NOMO-1 treated with DMSO at 0.1 percent for 48 hours (cell line): ENCODE results near the gene CP.
"Not testable (repeated sequence)": the region's sequence is repeated elsewhere in the genome, so short reads cannot be mapped to it uniquely, and the experiment has no call there.

Experiments used
- DNase-seq: peaks from one replicate; lab custom pipeline; 2025; ENCODE audit not compliant: unreplicated experiment; lab: John Stamatoyannopoulos, UW

CP gene

GRCh38 chr3:149227591-149228268 lies 6.1 kb upstream of the CP start:
- DNase-seq = no peak

- DNase-seq = no peak
Observed at GRCh38 chr3:149226776-149227175, 5.1 kb upstream of the CP start.

- DNase-seq = peak; percentile 68
Observed at GRCh38 chr3:149224736-149225594, 3.3 kb upstream of the CP start.

- no peak for DNase-seq
Observed at GRCh38 chr3:149223461-149223820, 1.8 kb upstream of the CP start.

GRCh38 chr3:149219380-149220121 lies 2.1 kb downstream of the CP start:
- DNase-seq = not testable (repeated sequence)

- DNase-seq = no peak
Observed at GRCh38 chr3:149217347-149217746, 4.3 kb downstream of the CP start.

- DNase-seq = no peak
Observed at GRCh38 chr3:149216193-149216869, 5.3 kb downstream of the CP start.

- DNase-seq = no peak
Observed at GRCh38 chr3:149215515-149215914, 6.1 kb downstream of the CP start.

- no peak for DNase-seq
Observed at GRCh38 chr3:149214702-149215101, 6.9 kb downstream of the CP start.

- DNase-seq = no peak
Observed at GRCh38 chr3:149212386-149212785, 9.2 kb downstream of the CP start.

- DNase-seq = no peak
Observed at GRCh38 chr3:149209431-149209830, 12.2 kb downstream of the CP start.

GRCh38 chr3:149207475-149207874 lies 14.2 kb downstream of the CP start:
- DNase-seq = no peak

GRCh38 chr3:149204390-149204991 lies 17.1 kb downstream of the CP start:
- no peak for DNase-seq

GRCh38 chr3:149203758-149204157 lies 17.9 kb downstream of the CP start:
- DNase-seq = peak; percentile 99

- peak; percentile 8 for DNase-seq
Observed at GRCh38 chr3:149199474-149199873, 22.2 kb downstream of the CP start.

- DNase-seq = no peak
Observed at GRCh38 chr3:149198611-149199010, 23.0 kb downstream of the CP start.

GRCh38 chr3:149197669-149198068 lies 24.0 kb downstream of the CP start:
- no peak for DNase-seq

GRCh38 chr3:149196805-149197592 lies 24.6 kb downstream of the CP start:
- not testable (repeated sequence) for DNase-seq

- no peak for DNase-seq
Observed at GRCh38 chr3:149195221-149195620, 26.4 kb downstream of the CP start.

GRCh38 chr3:149188494-149188893 lies 33.1 kb downstream of the CP start:
- no peak for DNase-seq
